Measurements from ENCODE around the gene MEAF6.

GRCh38 chr1:37553598-37553926, 39.0 kb upstream of the MEAF6 start:
- TF ChIP-seq POLR2A (IDR thresholded peaks at IDR 0.05) (no peak), EP300 (IDR thresholded peaks at IDR 0.05) (no peak), POLR2AphosphoS5 (IDR thresholded peaks at IDR 0.05) (no peak), CTCF (IDR thresholded peaks at IDR 0.05) (no peak)

Data from suprapubic skin (tissue), 4 donors.